ENCODE data around the gene PHLDA1.
"Not testable (repeated sequence)": the region's sequence is repeated elsewhere in the genome, so short reads cannot be mapped to it uniquely, and the experiment has no call there.

PHLDA1 gene

GRCh38 chr12:75984577-75985182 is 46.9 kb downstream of the PHLDA1 start:
- DNase-seq (ENCODE audit: low read depth), result no peak

DNA sequence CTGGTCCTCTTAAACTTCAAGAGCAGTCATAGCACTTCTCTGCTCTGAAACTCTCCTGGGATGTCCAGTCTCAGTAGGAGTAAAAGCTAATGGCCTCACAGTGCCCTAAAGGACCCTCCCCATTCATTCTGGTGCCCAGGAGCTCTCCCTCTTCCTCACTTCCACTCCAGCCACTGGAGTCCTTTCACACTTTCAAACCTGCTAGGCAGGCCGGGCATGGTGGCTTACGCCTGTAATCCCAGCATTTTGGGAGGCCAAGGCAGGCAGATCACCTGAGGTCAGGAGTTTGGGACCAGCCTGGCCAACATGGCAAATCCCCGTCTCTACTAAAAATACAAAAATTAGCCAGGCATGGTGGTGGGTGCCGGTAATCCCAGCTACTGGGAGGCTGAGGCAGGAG is 47.7 kb downstream of the PHLDA1 start:
- DNase-seq (ENCODE audit: low read depth), result not testable (repeated sequence)

- DNase-seq (ENCODE audit: low read depth), result no peak
These were observed 48.5 kb downstream of the PHLDA1 start for GRCh38 chr12:75982979-75983660.

GRCh38 chr12:75982169-75982564 is 49.4 kb downstream of the PHLDA1 start:
- no peak for DNase-seq (ENCODE audit: low read depth)

- DNase-seq (ENCODE audit: low read depth), result no peak
These were observed 50.1 kb downstream of the PHLDA1 start for GRCh38 chr12:75981247-75982168.

DNA sequence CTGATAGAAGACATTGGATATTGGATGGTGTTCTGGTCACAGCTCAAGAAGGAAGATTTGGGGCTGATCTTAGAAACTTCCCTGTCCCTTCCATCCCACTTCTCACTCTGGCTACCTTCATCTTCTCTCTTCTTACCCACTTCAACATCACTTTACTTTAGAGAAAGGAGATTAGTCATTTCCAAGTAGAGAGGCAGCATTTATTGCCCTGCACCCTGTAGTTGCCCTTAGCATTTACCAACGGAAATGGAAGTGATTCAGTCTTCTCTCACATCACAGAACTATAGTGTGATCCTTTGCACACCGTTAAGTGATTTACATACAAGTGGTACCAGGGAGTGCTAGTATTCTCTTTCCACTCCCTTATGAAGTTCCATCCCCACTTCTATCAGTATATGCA is 52.4 kb downstream of the PHLDA1 start:
- DNase-seq (ENCODE audit: low read depth), result peak; percentile 12

DNA sequence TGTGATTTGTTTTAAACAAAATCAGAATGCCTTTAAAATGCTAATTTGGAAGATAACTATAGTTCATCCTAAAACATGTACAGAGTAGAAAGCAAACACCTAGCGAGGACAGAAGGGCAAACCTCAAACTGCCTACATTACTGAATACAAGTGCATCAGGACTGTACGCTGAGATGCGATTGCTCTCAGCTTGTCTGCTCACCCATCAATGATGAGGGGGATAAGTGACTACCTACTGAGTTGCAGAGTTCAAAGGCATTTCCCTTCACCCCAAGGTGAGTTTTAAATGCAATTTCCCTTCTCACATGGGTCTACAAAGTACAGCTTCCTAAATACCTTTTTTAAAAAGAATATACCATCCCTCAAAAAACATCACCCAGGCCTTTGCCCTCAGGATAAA is 52.9 kb downstream of the PHLDA1 start:
- no peak for DNase-seq (ENCODE audit: low read depth)

DNA sequence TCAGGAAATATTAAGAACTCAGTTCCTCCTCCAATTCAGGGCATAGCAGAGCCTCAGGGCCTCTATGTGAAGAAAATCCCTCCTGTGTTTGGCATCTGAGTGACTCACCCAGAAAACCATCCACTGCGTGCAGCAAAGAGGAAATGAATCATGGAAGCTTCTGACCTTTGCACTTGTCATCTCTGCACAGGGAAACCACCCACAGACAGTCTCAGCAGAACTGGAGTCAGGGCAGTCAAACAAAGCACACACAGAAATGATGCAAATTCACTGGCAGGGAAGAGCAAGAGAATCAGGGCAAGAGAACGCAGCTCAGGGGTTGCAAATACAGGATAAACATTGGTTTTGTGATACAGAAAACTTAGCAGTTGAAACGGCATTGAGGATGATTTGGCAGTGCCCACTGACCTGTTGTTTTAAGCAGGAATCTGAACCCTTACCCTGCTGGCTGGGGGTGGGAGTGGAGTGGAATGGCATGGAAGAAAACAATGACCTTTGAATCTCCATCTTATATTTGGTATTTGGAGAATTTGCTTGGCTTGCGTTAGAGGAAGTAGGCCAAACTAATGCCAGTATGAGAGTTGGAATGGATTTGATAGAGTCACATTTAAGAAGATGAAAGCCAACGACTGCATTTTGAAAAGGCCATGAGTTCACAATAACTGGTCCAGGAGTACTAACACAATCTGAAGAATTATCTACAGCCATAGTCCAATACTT is 53.5 kb downstream of the PHLDA1 start:
- peak; percentile 66 for DNase-seq (ENCODE audit: low read depth)

- DNase-seq (ENCODE audit: low read depth), result no peak
These were observed 54.0 kb downstream of the PHLDA1 start for GRCh38 chr12:75977590-75977951.

DNA sequence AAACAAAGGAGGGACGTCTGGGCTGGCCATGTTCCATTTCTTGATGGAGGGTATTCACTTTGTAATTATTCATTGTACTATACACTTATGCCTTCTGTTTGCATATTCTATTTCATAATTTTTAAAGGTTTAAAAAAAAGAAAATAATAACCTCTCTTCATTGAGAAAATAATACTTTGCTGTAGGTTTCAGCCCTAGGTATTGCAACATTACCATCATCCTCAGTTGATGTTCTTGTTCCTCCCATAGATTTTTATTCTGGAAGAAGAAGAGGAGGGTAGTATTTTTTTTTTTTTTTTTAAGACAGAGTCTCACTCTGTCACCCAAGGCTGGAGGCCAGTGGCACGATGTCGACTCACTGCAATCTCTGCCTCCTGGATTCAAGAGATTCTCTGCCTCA is 54.7 kb downstream of the PHLDA1 start:
- DNase-seq (ENCODE audit: low read depth), result no peak

- no peak for DNase-seq (ENCODE audit: low read depth)
These were observed 55.5 kb downstream of the PHLDA1 start for GRCh38 chr12:75976113-75976512.

GRCh38 chr12:75975702-75976101 is 55.9 kb downstream of the PHLDA1 start:
- DNase-seq (ENCODE audit: low read depth), result no peak
